Motor neuron (in vitro differentiated cells): ENCODE measurements around the gene YES1. TPM values are rescaled to one million over a fixed set of nuclear protein-coding genes. Genes with fewer than 3 reads are reported as not detected.

Experiments
- ATAC-seq, 8 experiments: fragments of 200-7000 bp; cut with Tn5 transposase; replicated peaks in 6 of 8; 2 replicates each; pipeline ENCODE4 v1.8.0; 2021; ENCODE audit warnings: mild to moderate bottlenecking in 8 of 8, moderate library complexity in 8 of 8
- H3K27ac ChIP-seq, 2 donors: fragments of 250-450 bp; sonication (Bioruptor Pico); 2 replicates each; pipeline ENCODE4 v1.9.0; 2021; ENCODE audit warnings: antibody characterized with exemption in 2 of 2, mild to moderate bottlenecking in 2 of 2, moderate library complexity in 1 of 2
- H3K4me1 ChIP-seq, 2 donors: fragments of 250-450 bp; sonication (Bioruptor Pico); replicated peaks in 1 of 2; 2 replicates each; pipeline ENCODE4 v1.6.1; 2021; ENCODE audit warnings: antibody characterized with exemption in 2 of 2, mild to moderate bottlenecking in 2 of 2, moderate library complexity in 1 of 2
- H3K4me3 ChIP-seq, 5 donors: fragments of 250-450 bp; sonication (Bioruptor Pico); 2 replicates each; pipeline ENCODE4 v1.9.0; 2021; ENCODE audit warnings: antibody characterized with exemption in 5 of 5, mild to moderate bottlenecking in 5 of 5, moderate library complexity in 4 of 5
- WGBS, 10 experiments: fragments of 450-650 bp; shearing (Covaris generic); methylation state at CpG; one replicate each; pipeline ENCODE4 v1.0.0; 2022; 5-methylcytosine and 5-hydroxymethylcytosine counted together
- in situ Hi-C, 9 experiments: fragments of 400-800 bp; cut with MboI; loops; one replicate each; pipeline ENCODE4 v1.15.0; 2021; ENCODE audit warnings: low sequenced_read_pairs in 9 of 9, low pct_unique_long_range_greater_than_20kb in 2 of 9; ENCODE audit not compliant: unreplicated experiment in 9 of 9
- total RNA-seq, 8 experiments: library from RNA; unstranded; fragments of 300-600 nt; gene quantifications; 2 replicates each; pipeline versions ENCODE4 v1.2.3 to v1.2.4, GENCODE V29; 2022

Gene YES1
- total RNA-seq = 10 to 100 TPM; 22.6 to 89.0 (median 33.9) TPM

DNA sequence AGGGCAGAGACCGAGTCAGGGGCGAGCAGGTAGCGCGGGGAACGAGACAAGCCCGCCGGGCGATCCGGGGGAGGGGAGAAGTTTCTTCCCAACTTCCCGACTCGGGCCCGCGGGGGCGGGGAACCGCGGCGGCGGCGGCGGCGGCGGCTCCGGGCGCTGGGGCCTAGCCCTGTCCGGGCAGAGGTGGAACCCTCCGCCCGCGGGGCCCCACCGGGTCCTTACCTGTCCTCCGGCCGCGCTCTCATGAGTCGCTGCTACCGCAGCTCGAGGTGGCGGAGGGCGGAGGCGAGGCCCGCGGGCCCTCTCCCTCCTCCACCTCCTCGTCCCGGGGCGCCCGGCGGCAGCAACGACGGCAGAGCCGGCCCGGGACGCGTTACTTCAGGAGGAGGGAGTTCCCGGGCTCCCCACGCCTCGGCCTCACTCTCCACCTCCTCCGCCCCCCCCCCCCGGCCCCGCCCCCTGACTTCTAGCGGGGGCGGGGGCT is at the start of gene YES1:
Gene YES1, minus strand, starts transcription at position 351 of the 484 bp plus-strand sequence. CDS start 55,415 bp downstream, outside the sequence.
- WGBS, 10 experiments = no CpG with 5 or more reads among the region's 59 CpGs
- H3K4me1 ChIP-seq = peaks cover 2 to 19% of the 10 kb centered on the region in 2 donors
- ATAC-seq = peak in 7 of 8 experiments; percentile 57 to 74 (median 63)
- peak within 1 kb of the TSS; percentile 55 to 96 (median 88) for H3K4me3 ChIP-seq
- peak within 1 kb of the TSS; percentile 73 to 94 for H3K27ac ChIP-seq
- in situ Hi-C loops = loop anchor here in 2 of 9 experiments (25.0 kb wide), 2 partner anchors 175 to 200 kb away; no protein-coding TSS in a partner anchor

- in situ Hi-C loops = loop anchor here in 7 of 9 experiments (25.0 kb wide), 9 partner anchors 104 to 1704 kb away; partner anchors contain the start of genes METTL4 (in 4 of the 7) and NDC80 (in 4 of the 7)
- Histone ChIP-seq H3K4me3 (no peak overlapping the region), H3K27ac (no peak overlapping the region), H3K4me1 (no peaks in the 10 kb centered on the region)
- no peak for ATAC-seq
- WGBS, 10 experiments = 0 to 74% (median 57%) methylated on average over 1 to 2 of the region's 2 CpGs; no CpG with 5 or more reads in 2 of the 10 experiments
Observed at GRCh38 chr18:857986-858385, 45.9 kb upstream of the YES1 start.

DNA sequence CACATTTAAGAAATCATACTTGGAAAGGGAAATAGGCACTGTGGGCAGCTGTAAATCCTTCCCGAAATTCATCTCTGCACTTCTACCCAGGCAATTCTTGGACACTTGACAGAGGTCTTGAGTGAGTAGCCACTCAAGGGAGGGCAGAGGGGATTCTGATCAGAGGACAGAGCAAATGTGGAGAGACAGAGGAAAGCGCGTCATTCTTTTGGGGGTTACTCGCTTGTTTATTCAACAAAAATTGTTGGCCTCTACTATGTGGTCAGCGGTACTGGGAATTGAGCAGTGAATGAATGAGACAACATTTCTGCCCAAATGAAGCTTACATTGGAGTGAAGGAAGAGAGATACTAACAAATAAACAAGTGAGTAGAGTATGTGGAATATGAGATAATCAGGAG is 41.4 kb upstream of the YES1 start:
- Histone ChIP-seq H3K4me3 (no peak overlapping the region), H3K27ac (no peak overlapping the region), H3K4me1 (no peaks in the 10 kb centered on the region)
- 83 to 100% (median 96%) methylated on average over 1 to 5 of the region's 5 CpGs; no CpG with 5 or more reads in 2 of the 10 experiments for WGBS, 10 experiments
- in situ Hi-C loops = loop anchor here in 7 of 9 experiments (25.0 kb wide), 9 partner anchors 109 to 1709 kb away; partner anchors contain the start of genes METTL4 (in 4 of the 7) and NDC80 (in 4 of the 7)
- ATAC-seq = no peak

- H3K4me1 ChIP-seq = no peaks in the 10 kb centered on the region
- ATAC-seq = no peak
- no peak overlapping the region for H3K27ac ChIP-seq
- 53 to 93% (median 82%) methylated on average over 2 to 4 of the region's 4 CpGs; no CpG with 5 or more reads in 1 of the 10 experiments for whole genome bisulfite sequencing, 10 experiments
- in situ Hi-C loops = loop anchor here in 7 of 9 experiments (25.0 kb wide), 9 partner anchors 111 to 1711 kb away; partner anchors contain the start of genes METTL4 (in 4 of the 7) and NDC80 (in 4 of the 7)
- no peak overlapping the region for H3K4me3 ChIP-seq
Observed at GRCh38 chr18:850960-851359, 38.9 kb upstream of the YES1 start.

GRCh38 chr18:849021-849420 is 37.0 kb upstream of the YES1 start:
- H3K4me1 ChIP-seq = no peaks in the 10 kb centered on the region
- in situ Hi-C loops = loop anchor here in 4 of 9 experiments (25.0 kb wide), 2 partner anchors 112 to 237 kb away; no protein-coding TSS in a partner anchor
- ATAC-seq = no peak
- H3K4me3 ChIP-seq = no peak overlapping the region
- no peak overlapping the region for H3K27ac ChIP-seq
- 47 to 100% (median 81%) methylated on average over 1 to 4 of the region's 4 CpGs for WGBS, 10 experiments

GRCh38 chr18:848062-848861 is 36.2 kb upstream of the YES1 start:
- H3K4me1 ChIP-seq = no peaks in the 10 kb centered on the region
- no peak overlapping the region for H3K4me3 ChIP-seq
- WGBS, 10 experiments = 40 to 96% (median 78%) methylated on average over 1 to 8 of the region's 8 CpGs; no CpG with 5 or more reads in 3 of the 10 experiments
- no peak overlapping the region for H3K27ac ChIP-seq
- in situ Hi-C loops = loop anchor here in 4 of 9 experiments (25.0 kb wide), 2 partner anchors 111 to 236 kb away; no protein-coding TSS in a partner anchor
- no peak for ATAC-seq

GRCh38 chr18:845152-845819 is 33.2 kb upstream of the YES1 start:
- WGBS, 10 experiments = 23 to 100% (median 78%) methylated on average over 2 to 8 of the region's 9 CpGs; no CpG with 5 or more reads in 1 of the 10 experiments
- no peak overlapping the region for H3K4me3 ChIP-seq
- ATAC-seq = peak in 3 of 8 experiments; percentile 22 to 24 (median 23)
- H3K4me1 ChIP-seq = no peaks in the 10 kb centered on the region
- no peak overlapping the region for H3K27ac ChIP-seq
- in situ Hi-C loops = loop anchor here in 4 of 9 experiments (25.0 kb wide), 2 partner anchors 108 to 233 kb away; no protein-coding TSS in a partner anchor

DNA sequence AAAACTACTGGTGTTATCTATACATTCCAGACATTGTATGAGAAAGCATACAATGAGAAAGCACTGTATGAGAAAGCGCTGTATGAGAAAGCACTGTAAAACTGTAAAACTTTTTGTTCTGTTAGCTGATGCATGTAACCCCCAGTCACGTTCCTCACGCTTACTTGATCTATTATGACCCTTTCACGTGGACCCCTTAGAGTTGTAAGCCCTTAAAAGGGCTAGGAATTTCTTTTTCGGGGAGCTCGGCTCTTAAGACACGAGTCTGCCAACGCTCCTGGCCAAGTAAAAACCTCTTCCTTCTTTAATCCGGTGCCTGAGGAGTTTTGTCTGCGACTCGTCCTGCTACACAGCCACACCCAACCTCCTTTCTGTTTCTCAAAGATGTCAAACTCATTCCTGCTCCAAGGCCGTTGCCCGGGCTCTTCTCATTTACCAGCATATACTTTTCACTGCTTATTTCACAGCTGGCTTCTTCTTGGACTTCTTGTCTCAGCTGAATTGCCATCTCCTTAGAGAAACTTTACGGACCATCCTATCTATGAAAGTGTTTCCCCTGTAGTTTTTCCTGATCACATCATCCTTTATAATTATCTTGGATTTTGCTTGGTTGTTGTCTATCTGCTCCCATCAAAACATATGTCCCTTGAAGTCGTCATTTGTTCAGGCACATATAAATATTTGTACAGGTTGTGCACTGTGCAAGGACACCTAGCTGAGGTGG is 29.8 kb upstream of the YES1 start:
- ATAC-seq = no peak
- in situ Hi-C loops = loop anchor here in 4 of 9 experiments (25.0 kb wide), 2 partner anchors 105 to 230 kb away; no protein-coding TSS in a partner anchor
- Histone ChIP-seq H3K27ac (no peak overlapping the region), H3K4me3 (no peak overlapping the region), H3K4me1 (no peaks in the 10 kb centered on the region)
- 72 to 100% (median 80%) methylated on average over 2 to 15 of the region's 15 CpGs; no CpG with 5 or more reads in 1 of the 10 experiments for WGBS, 10 experiments

- no peaks in the 10 kb centered on the region for H3K4me1 ChIP-seq
- H3K27ac ChIP-seq = no peak overlapping the region
- 33 to 100% (median 83%) methylated on average over 1 to 2 of the region's 2 CpGs; no CpG with 5 or more reads in 1 of the 10 experiments for WGBS, 10 experiments
- in situ Hi-C loops = loop anchor here in 4 of 9 experiments (25.0 kb wide), 2 partner anchors 103 to 228 kb away; no protein-coding TSS in a partner anchor
- ATAC-seq = no peak
- H3K4me3 ChIP-seq = no peak overlapping the region
Observed at GRCh38 chr18:840516-840915, 28.5 kb upstream of the YES1 start.

GRCh38 chr18:840023-840408 is 28.0 kb upstream of the YES1 start:
- Histone ChIP-seq H3K27ac (no peak overlapping the region), H3K4me1 (no peaks in the 10 kb centered on the region), H3K4me3 (no peak overlapping the region)
- ATAC-seq = no peak
- in situ Hi-C loops = loop anchor here in 4 of 9 experiments (25.0 kb wide), 2 partner anchors 103 to 228 kb away; no protein-coding TSS in a partner anchor
- 13 to 100% (median 90%) methylated on average over 1 of the region's 1 CpG; no CpG with 5 or more reads in 5 of the 10 experiments for WGBS, 10 experiments

DNA sequence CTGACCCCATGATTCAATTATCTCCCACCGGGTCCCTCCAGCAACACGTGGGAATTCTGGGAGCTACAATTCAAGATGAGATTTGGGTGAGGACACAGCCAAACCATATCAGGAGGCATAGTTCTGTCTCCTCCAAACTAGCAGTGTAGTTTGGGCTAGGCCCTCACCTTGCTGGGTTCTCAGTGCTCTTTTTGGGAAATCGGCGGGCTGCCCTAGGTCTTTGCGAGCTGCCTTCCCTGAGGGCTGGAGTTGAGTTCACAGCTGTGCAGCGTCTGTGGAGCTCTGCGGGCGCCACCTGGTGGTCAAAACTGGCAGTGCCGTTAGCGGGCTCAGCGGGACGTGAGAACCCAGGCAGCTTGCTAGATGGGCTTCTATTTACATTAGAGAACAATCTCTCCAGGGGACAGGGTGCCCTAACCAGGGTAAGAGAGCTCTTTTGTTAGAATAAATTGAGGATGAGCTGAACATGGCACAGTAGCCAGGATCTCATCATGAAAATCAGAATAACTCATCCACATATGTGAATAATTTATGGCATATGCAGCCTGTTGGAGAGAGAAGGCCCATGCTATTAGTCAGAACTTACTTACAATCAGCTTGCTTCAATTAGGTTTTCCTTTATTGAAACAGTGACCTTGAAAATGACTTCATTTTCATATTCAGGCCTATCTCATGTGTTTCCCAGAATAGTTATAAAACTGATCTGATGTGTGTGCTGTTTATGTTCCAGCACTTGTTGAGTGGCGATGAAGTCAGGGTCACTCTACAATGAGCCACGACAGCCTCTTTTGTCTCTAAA is 27.4 kb upstream of the YES1 start:
- no peak overlapping the region for H3K27ac ChIP-seq
- in situ Hi-C loops = loop anchor here in 6 of 9 experiments (10.0 to 25.0 kb wide), 4 partner anchors 95 to 227 kb away; no protein-coding TSS in a partner anchor
- H3K4me1 ChIP-seq = no peaks in the 10 kb centered on the region
- ATAC-seq = peak; percentile 91 to 99 (median 96)
- WGBS, 10 experiments = 0 to 70% (median 20%) methylated on average over 1 to 11 of the region's 14 CpGs; no CpG with 5 or more reads in 1 of the 10 experiments
- no peak overlapping the region for H3K4me3 ChIP-seq
